K562 (cell line): ENCODE data around the gene DNAJB2. TPM values are rescaled to one million over a fixed set of nuclear protein-coding genes. Genes with fewer than 3 reads are reported as not detected.

Experiments
- CREB3L1 ChIP-seq: fragments of 450-650 bp; IDR thresholded peaks from 2 replicates; pipeline ENCODE4 v1.6.1; 2014; ENCODE audit warnings: low read depth, mild to moderate bottlenecking, moderate library complexity, borderline replicate concordance
- DDX20 ChIP-seq: fragments of 450-650 bp; IDR thresholded peaks from 2 replicates; pipeline ENCODE4 v1.6.1; 2016; ENCODE audit warnings: missing genetic modification characterization, low read depth, mild to moderate bottlenecking, missing compliant biosample characterization, moderate library complexity
- EGR1 ChIP-seq: fragments of 450-650 bp; conservative IDR thresholded peaks from 2 replicates; pipeline ENCODE4 v1.6.1; 2017; ENCODE audit warnings: mild to moderate bottlenecking
- EHMT2 ChIP-seq: fragments of 450-650 bp; IDR thresholded peaks from 2 replicates; pipeline ENCODE4 v1.6.1; 2018; ENCODE audit warnings: antibody characterized with exemption
- ELF2 ChIP-seq: fragments of 250-450 bp; sonication (Bioruptor Pico); IDR thresholded peaks from 2 replicates; pipeline ENCODE4 v1.5.0; 2021; ENCODE audit warnings: mild to moderate bottlenecking
- ETV6 ChIP-seq, 3 experiments: fragments of 150-350 bp in 1 of 3; sonication (generic) in 1 of 3; formaldehyde crosslinking in 1 of 3; IDR thresholded peaks; 2 replicates each; pipeline versions ENCODE4 v1.6.1 to v1.8.0; 2014 to 2022; ENCODE audit warnings: borderline replicate concordance in 2 of 3, low read depth in 2 of 3, antibody characterized with exemption in 1 of 3, low read length in 1 of 3, mild to moderate bottlenecking in 1 of 3, missing genetic modification reagents in 1 of 3
- GTF2A2 ChIP-seq: IDR thresholded peaks from 2 replicates; pipeline ENCODE4 v1.6.1; 2016; ENCODE audit warnings: mild to moderate bottlenecking, missing genetic modification characterization, missing compliant biosample characterization
- MEF2D ChIP-seq: conservative IDR thresholded peaks from 2 replicates; pipeline ENCODE4 v1.6.1; 2016; ENCODE audit warnings: low read depth, missing genetic modification characterization, missing compliant biosample characterization
- NR2C2 ChIP-seq, 2 experiments: fragments of 200-800 bp in 1 of 2; sonication (Bioruptor generic) in 1 of 2; sonication (generic) in 1 of 2; formaldehyde crosslinking in 1 of 2; IDR thresholded peaks; 2 replicates each; pipeline versions ENCODE4 v1.6.1 to v1.8.0; 2016 to 2022; ENCODE audit warnings: mild to moderate bottlenecking in 1 of 2, missing compliant biosample characterization in 1 of 2, missing genetic modification characterization in 1 of 2, missing genetic modification reagents in 1 of 2
- PCBP2 ChIP-seq: fragments of 200-400 bp; formaldehyde crosslinking; IDR thresholded peaks from 2 replicates; pipeline ENCODE4 v1.6.1; 2018; ENCODE audit warnings: low read length, low read depth, mild to moderate bottlenecking, moderate library complexity; ENCODE audit not compliant: poor library complexity, severe bottlenecking
- RB1 ChIP-seq: fragments of 450-650 bp; IDR thresholded peaks from 2 replicates; pipeline ENCODE4 v1.6.1; 2017; ENCODE audit warnings: low read depth, mild to moderate bottlenecking
- RBFOX2 ChIP-seq: fragments of 200-400 bp; formaldehyde crosslinking; IDR thresholded peaks from 2 replicates; pipeline ENCODE4 v1.6.1; 2017; ENCODE audit warnings: low read depth, mild to moderate bottlenecking, low read length, moderate library complexity
- SMC3 ChIP-seq: conservative IDR thresholded peaks from 2 replicates; pipeline ENCODE4 v1.6.1; 2011; ENCODE audit warnings: low read depth, low read length, improper control_type of control experiment; ENCODE audit not compliant: insufficient read depth
- TCF15 ChIP-seq: fragments of 250-450 bp; sonication (Bioruptor Pico); IDR thresholded peaks from 2 replicates; pipeline ENCODE4 v1.8.0; 2022; ENCODE audit warnings: moderate library complexity, mild to moderate bottlenecking, inconsistent platforms
- TCF7L2 ChIP-seq: fragments of 150-350 bp; IDR thresholded peaks from 2 replicates; pipeline ENCODE4 v1.6.1; 2016; ENCODE audit warnings: low read depth, mild to moderate bottlenecking, low read length, moderate library complexity
- ZFP1 ChIP-seq: fragments of 450-650 bp; formaldehyde crosslinking; IDR thresholded peaks from 2 replicates; pipeline ENCODE4 v1.4.0; 2020; ENCODE audit warnings: mild to moderate bottlenecking, mixed read lengths
- ZFP36 ChIP-seq: fragments of 150-350 bp; IDR thresholded peaks from 2 replicates; pipeline ENCODE4 v1.6.1; 2018; ENCODE audit warnings: low read length, low read depth; ENCODE audit not compliant: partially characterized antibody
- ZNF197 ChIP-seq: fragments of 200-800 bp; sonication (Bioruptor generic); IDR thresholded peaks from 2 replicates; pipeline ENCODE4 v1.6.1; 2016; ENCODE audit warnings: low read depth, missing genetic modification characterization, missing compliant biosample characterization
- ZNF212 ChIP-seq: fragments of 450-650 bp; formaldehyde crosslinking; IDR thresholded peaks from 2 replicates; pipeline ENCODE4 v1.4.0; 2020; ENCODE audit warnings: mild to moderate bottlenecking
- ZNF3 ChIP-seq: fragments of 250-450 bp; sonication (Bioruptor Pico); IDR thresholded peaks from 2 replicates; pipeline ENCODE4 v1.5.0; 2021; ENCODE audit warnings: mild to moderate bottlenecking, moderate library complexity
- ZNF324 ChIP-seq: fragments of 250-450 bp; sonication (Bioruptor Pico); IDR thresholded peaks from 2 replicates; pipeline ENCODE4 v1.4.0; 2020; ENCODE audit warnings: mild to moderate bottlenecking
- ZNF551 ChIP-seq: fragments of 250-450 bp; sonication (Bioruptor Pico); IDR thresholded peaks from 2 replicates; pipeline ENCODE4 v1.5.0; 2021; ENCODE audit warnings: mild to moderate bottlenecking, moderate library complexity
- ZNF639 ChIP-seq, 2 experiments: fragments of 200-800 bp in 1 of 2; sonication (Bioruptor generic) in 1 of 2; sonication (generic) in 1 of 2; formaldehyde crosslinking in 1 of 2; IDR thresholded peaks in 1 of 2; conservative IDR thresholded peaks in 1 of 2; 2 replicates each; pipeline versions ENCODE4 v1.5.0 to v1.6.1; 2016 to 2020; ENCODE audit warnings: missing compliant biosample characterization in 1 of 2, missing genetic modification characterization in 1 of 2, missing genetic modification reagents in 1 of 2
- polyA plus RNA-seq, 8 experiments: library from polyadenylated mRNA; depleted of rRNA in 4 of 8; stranded (reverse) in 5 of 8; unstranded in 3 of 8; fragments of >200 nt; fragmentation: Nextera tagmentation in 2 of 8; fragmentation: Illumina TruSeq in 1 of 8; extraction: Ambion mirVana in 2 of 8; extraction: Trizol in 1 of 8; gene quantifications; 2 replicates each; pipeline versions ENCODE4 v1.2.1 to v1.2.3, GENCODE V29; 2011 to 2014; ENCODE audit warnings: inconsistent platforms in 1 of 8, missing spikeins in 1 of 8
- total RNA-seq, 7 experiments: library from RNA; depleted of rRNA in 6 of 7; stranded (reverse); fragments of >200 nt in 6 of 7; fragmentation: Illumina TruSeq in 2 of 7; extraction: Trizol in 2 of 7; gene quantifications; 2 replicates each; pipeline versions ENCODE4 v1.2.1 to v1.2.3, GENCODE V29; 2011 to 2021; ENCODE audit warnings: low replicate concordance in 1 of 7

DNAJB2 gene
- total and polyA plus RNA-seq, 9 of the 15 experiments (the other 6 are each of a cell fraction or from before 2014, with no cell fraction given) = 0.08 to 3.0 (median 2.2) TPM; not detected in 1

GRCh38 chr2:219279151-219279915, at the start of gene DNAJB2 (continued):
- peak; percentile 93; the same call in 1 of the 2 replicates for TF ChIP-seq ZNF197 (CRISPR knock-in tag)
- no peak for TF ChIP-seq TCF7L2
- TF ChIP-seq NR2C2 (CRISPR knock-in tag; IDR thresholded peaks at IDR 0.05) = no peak
- peak; percentile 82 for TF ChIP-seq NR2C2 (tag; IDR thresholded peaks at IDR 0.05)
- 0 out of 4 replicates have a peak, but pooled peaks of 1 of the 2 experiments have one; percentile 62 for TF ChIP-seq ETV6 (IDR thresholded peaks at IDR 0.05; ENCODE audit: borderline replicate concordance in 1 of 2, low read depth in 2 of 2, low read length in 1 of 2)
- no peak for TF ChIP-seq ETV6 (CRISPR knock-in tag; IDR thresholded peaks at IDR 0.05; ENCODE audit: borderline replicate concordance)
- no peak for TF ChIP-seq ZNF551 (CRISPR knock-in tag)
- TF ChIP-seq ZNF639 (CRISPR knock-in tag; conservative IDR thresholded peaks at IDR 0.05 in 1 of 2, IDR thresholded peaks at IDR 0.05 in 1 of 2) = peak in 1 of 2 experiments; percentile 99; a peak in 2 of 4 replicates
- TF ChIP-seq ZNF212 = no peak
- no peak for TF ChIP-seq DDX20
- TF ChIP-seq SMC3 = peak; percentile 30
- peak; percentile 71 for TF ChIP-seq EGR1
- TF ChIP-seq GTF2A2 = no peak
- TF ChIP-seq MEF2D = peak; percentile 98
- TF ChIP-seq EHMT2 = no peak
- TF ChIP-seq TCF15 (CRISPR knock-in tag) = no peak
- TF ChIP-seq ZFP1 (CRISPR knock-in tag) = no peak
- TF ChIP-seq ZFP36 = no peak
- TF ChIP-seq RBFOX2 = peak; percentile 65; the same call in 1 of the 2 replicates
- TF ChIP-seq ZNF324 (CRISPR knock-in tag) = no peak
- TF ChIP-seq PCBP2 = no peak
- no peak for TF ChIP-seq ZNF3
- no peak for TF ChIP-seq ELF2 (CRISPR knock-in tag)
- TF ChIP-seq CREB3L1 = peak; percentile 32; the same call in 1 of the 2 replicates
- peak; percentile 71; the same call in 1 of the 2 replicates for TF ChIP-seq RB1
